WTC11 (cell line): ENCODE results near the gene GRM4. TPM values are rescaled to one million over a fixed set of nuclear protein-coding genes. Genes with fewer than 3 reads are reported as not detected.

Source experiments
- ATAC-seq: fragments of 200-7000 bp; cut with Tn5 transposase; 2 replicates; pipeline ENCODE4 v1.10.0; 2021; ENCODE audit warnings: mild to moderate bottlenecking, moderate library complexity
- CTCF ChIA-PET: fragments of 300-600 bp; sonication (Branson Sonifier 250); formaldehyde crosslinking; loops from one replicate; lab custom pipeline; 2021; ENCODE audit warnings: antibody characterized with exemption; lab: Charles Lee
- POLR2A ChIA-PET: fragments of 350-600 bp; sonication (Branson Sonifier 250); formaldehyde crosslinking; loops from one replicate; lab custom pipeline; 2021; ENCODE audit warnings: antibody characterized with exemption; lab: Charles Lee
- DNase-seq: peaks from one replicate; pipeline ENCODE4 v3.0.0; 2021; ENCODE audit warnings: low spot score
- H3K27ac Mint-ChIP-seq: 2 replicates; pipeline ENCODE4 v1.8.0; 2021; ENCODE audit warnings: mixed read lengths
- H3K27me3 Mint-ChIP-seq: 2 replicates; pipeline ENCODE4 v1.8.0; 2021; ENCODE audit warnings: low read depth, mild to moderate bottlenecking, moderate library complexity, mixed read lengths
- H3K36me3 Mint-ChIP-seq: 2 replicates; pipeline ENCODE4 v1.8.0; 2021; ENCODE audit warnings: mixed read lengths
- H3K4me1 Mint-ChIP-seq: 2 replicates; pipeline ENCODE4 v1.8.0; 2022; ENCODE audit warnings: mixed read lengths
- H3K4me3 Mint-ChIP-seq: 2 replicates; pipeline ENCODE4 v1.8.0; 2021; ENCODE audit warnings: mild to moderate bottlenecking, moderate library complexity, mixed read lengths
- H3K9me3 Mint-ChIP-seq: 2 replicates; pipeline ENCODE4 v1.8.0; 2021; ENCODE audit warnings: mixed read lengths
- ATF3 ChIP-seq: sonication (generic); formaldehyde crosslinking; conservative IDR thresholded peaks from 2 replicates; pipeline ENCODE4 v1.8.1; 2022; ENCODE audit warnings: mild to moderate bottlenecking, missing genetic modification reagents
- CREB1 ChIP-seq: sonication (generic); formaldehyde crosslinking; IDR thresholded peaks from 2 replicates; pipeline ENCODE4 v1.8.0; 2023; ENCODE audit warnings: mild to moderate bottlenecking, missing genetic modification reagents
- CREM ChIP-seq: sonication (generic); formaldehyde crosslinking; IDR thresholded peaks from 2 replicates; pipeline ENCODE4 v1.8.1; 2022; ENCODE audit warnings: mild to moderate bottlenecking, missing genetic modification reagents, moderate library complexity
- E2F1 ChIP-seq: sonication (generic); formaldehyde crosslinking; IDR thresholded peaks from 2 replicates; pipeline ENCODE4 v1.8.0; 2022; ENCODE audit warnings: mild to moderate bottlenecking, missing genetic modification reagents
- E2F4 ChIP-seq: sonication (generic); formaldehyde crosslinking; IDR thresholded peaks from 2 replicates; pipeline ENCODE4 v1.8.1; 2022; ENCODE audit warnings: low read depth, mild to moderate bottlenecking, moderate library complexity, missing genetic modification reagents, borderline replicate concordance
- ELF4 ChIP-seq: sonication (generic); formaldehyde crosslinking; IDR thresholded peaks from 2 replicates; pipeline ENCODE4 v1.8.1; 2022; ENCODE audit warnings: low read depth, mild to moderate bottlenecking, moderate library complexity, missing genetic modification reagents
- EMX1 ChIP-seq: fragments of 250-450 bp; sonication (Bioruptor Pico); IDR thresholded peaks from 2 replicates; pipeline ENCODE4 v1.8.0; 2021; ENCODE audit warnings: mild to moderate bottlenecking
- FOXJ3 ChIP-seq: sonication (generic); formaldehyde crosslinking; IDR thresholded peaks from 2 replicates; pipeline ENCODE4 v1.9.0; 2021; ENCODE audit warnings: missing genetic modification reagents, mild to moderate bottlenecking, borderline replicate concordance
- GRHL2 ChIP-seq: fragments of 250-450 bp; sonication (Bioruptor Pico); IDR thresholded peaks from 2 replicates; pipeline ENCODE4 v1.8.0; 2022; ENCODE audit warnings: mild to moderate bottlenecking, moderate library complexity; ENCODE audit not compliant: insufficient replicate concordance, severe bottlenecking
- JAZF1 ChIP-seq: fragments of 250-450 bp; sonication (Bioruptor Pico); IDR thresholded peaks from 2 replicates; pipeline ENCODE4 v1.9.0; 2021; ENCODE audit warnings: moderate library complexity, mild to moderate bottlenecking, inconsistent platforms
- KAT7 ChIP-seq: sonication (generic); formaldehyde crosslinking; IDR thresholded peaks from 2 replicates; pipeline ENCODE4 v1.8.1; 2023; ENCODE audit warnings: missing genetic modification reagents, mild to moderate bottlenecking, borderline replicate concordance
- PRDM15 ChIP-seq: sonication (generic); formaldehyde crosslinking; IDR thresholded peaks from 2 replicates; pipeline ENCODE4 v1.8.0; 2022; ENCODE audit warnings: missing genetic modification reagents
- SOX15 ChIP-seq: fragments of 250-450 bp; sonication (Bioruptor Pico); IDR thresholded peaks from 2 replicates; pipeline ENCODE4 v1.9.0; 2021; ENCODE audit warnings: mild to moderate bottlenecking
- STAT6 ChIP-seq: sonication (generic); formaldehyde crosslinking; conservative IDR thresholded peaks from 2 replicates; pipeline ENCODE4 v1.8.1; 2023; ENCODE audit warnings: mild to moderate bottlenecking, low read depth, missing genetic modification reagents, moderate library complexity
- TP53 ChIP-seq: sonication (generic); formaldehyde crosslinking; IDR thresholded peaks from 2 replicates; pipeline ENCODE4 v1.8.1; 2023; ENCODE audit warnings: mild to moderate bottlenecking, missing genetic modification reagents
- USF1 ChIP-seq: sonication (generic); formaldehyde crosslinking; IDR thresholded peaks from 2 replicates; pipeline ENCODE4 v1.8.0; 2022; ENCODE audit warnings: mild to moderate bottlenecking, missing genetic modification reagents
- ZNF219 ChIP-seq: sonication (generic); formaldehyde crosslinking; IDR thresholded peaks from 2 replicates; pipeline ENCODE4 v1.8.0; 2023; ENCODE audit warnings: missing genetic modification reagents, mild to moderate bottlenecking, borderline replicate concordance
- total RNA-seq: library from RNA; stranded (reverse); gene quantifications from 3 replicates; pipeline ENCODE4 v1.2.3, GENCODE V29; 2021

GRM4 gene
- total RNA-seq, 1 experiment from 2014 or later = 34.5 TPM

- no peaks in the 10 kb centered on the region for H3K4me1 Mint-ChIP-seq
- peak; percentile 36 for ATAC-seq
Measured at GRCh38 chr6:34174846-34175399, 29.0 kb upstream of the GRM4 start.

More at GRCh38 chr6:34174846-34175399, 29.0 kb upstream of the GRM4 start:
- no peak for DNase-seq
- 0 out of 2 replicates have a peak, but pooled peaks cover 4% of the 10 kb centered on the region for H3K9me3 Mint-ChIP-seq
- TF ChIP-seq PRDM15 (CRISPR knock-in tag) = no peak
- no peak for TF ChIP-seq ATF3 (CRISPR knock-in tag)
- TF ChIP-seq E2F4 = no peak
- no peak for TF ChIP-seq ELF4
- TF ChIP-seq SOX15 (CRISPR knock-in tag) = no peak
- TF ChIP-seq EMX1 (CRISPR knock-in tag) = no peak
- TF ChIP-seq KAT7 = no peak
- TF ChIP-seq TP53 (CRISPR knock-in tag) = no peak
- TF ChIP-seq CREB1 (CRISPR knock-in tag) = no peak
- no peak for TF ChIP-seq STAT6 (CRISPR knock-in tag)
- no peak for TF ChIP-seq JAZF1 (CRISPR knock-in tag)
- TF ChIP-seq E2F1 = no peak
- TF ChIP-seq FOXJ3 (CRISPR knock-in tag) = no peak
- no peak for TF ChIP-seq CREM (CRISPR knock-in tag)
- no peak for TF ChIP-seq USF1 (CRISPR knock-in tag)
- TF ChIP-seq GRHL2 (CRISPR knock-in tag) = no peak
- no peak for TF ChIP-seq ZNF219 (CRISPR knock-in tag)
- TF ChIP-seq, all 79 proteins: peak for 0
- Mint-ChIP-seq H3K27me3 (no peaks in the 10 kb centered on the region; the same call in 1 of the 2 replicates), H3K27ac (no peak overlapping the region), H3K36me3 (no peaks in the 10 kb centered on the region), H3K4me3 (no peak overlapping the region)
- POLR2A ChIA-PET = no interaction called here
- CTCF ChIA-PET = interaction anchor here (0.8 to 3.4 kb wide), 6 partner anchors 12 to 435 kb away, joined by 3 to 20 read pairs (median 4); no protein-coding TSS in a partner anchor
